HUES64 (cell line): ENCODE data around the gene TSEN54.

Experiments used
- H3K27ac ChIP-seq: 2 replicates; pipeline ENCODE4 v1.7.0; 2013; ENCODE audit warnings: low read depth, low read length, inconsistent platforms
- H3K27me3 ChIP-seq: 2 replicates; pipeline ENCODE4 v1.6.1; 2013; ENCODE audit warnings: mild to moderate bottlenecking, low read length; ENCODE audit not compliant: insufficient read depth
- H3K36me3 ChIP-seq: 2 replicates; pipeline ENCODE4 v1.6.1; 2013; ENCODE audit warnings: mild to moderate bottlenecking, low read length; ENCODE audit not compliant: insufficient read depth
- H3K4me1 ChIP-seq: 2 replicates; pipeline ENCODE4 v1.6.1; 2013; ENCODE audit warnings: mild to moderate bottlenecking, low read length, moderate library complexity; ENCODE audit not compliant: insufficient read depth
- H3K4me3 ChIP-seq: 2 replicates; pipeline ENCODE4 v1.5.1; 2013; ENCODE audit warnings: mild to moderate bottlenecking, low read length, moderate library complexity
- H3K9ac ChIP-seq: 2 replicates; pipeline ENCODE4 v1.6.1; 2013; ENCODE audit warnings: mild to moderate bottlenecking, low read depth, low read length
- H3K9me3 ChIP-seq: 2 replicates; pipeline ENCODE4 v1.6.1; 2013; ENCODE audit warnings: low read depth, low read length; ENCODE audit not compliant: insufficient read depth
- WGBS: fragments of 150-250, 120-280 bp; methylation state at CpG from one replicate; pipeline ENCODE4 v1.1.7; 2013; ENCODE audit warnings: missing lambda C conversion rate; 5-methylcytosine and 5-hydroxymethylcytosine counted together

The TSEN54 gene

DNA sequence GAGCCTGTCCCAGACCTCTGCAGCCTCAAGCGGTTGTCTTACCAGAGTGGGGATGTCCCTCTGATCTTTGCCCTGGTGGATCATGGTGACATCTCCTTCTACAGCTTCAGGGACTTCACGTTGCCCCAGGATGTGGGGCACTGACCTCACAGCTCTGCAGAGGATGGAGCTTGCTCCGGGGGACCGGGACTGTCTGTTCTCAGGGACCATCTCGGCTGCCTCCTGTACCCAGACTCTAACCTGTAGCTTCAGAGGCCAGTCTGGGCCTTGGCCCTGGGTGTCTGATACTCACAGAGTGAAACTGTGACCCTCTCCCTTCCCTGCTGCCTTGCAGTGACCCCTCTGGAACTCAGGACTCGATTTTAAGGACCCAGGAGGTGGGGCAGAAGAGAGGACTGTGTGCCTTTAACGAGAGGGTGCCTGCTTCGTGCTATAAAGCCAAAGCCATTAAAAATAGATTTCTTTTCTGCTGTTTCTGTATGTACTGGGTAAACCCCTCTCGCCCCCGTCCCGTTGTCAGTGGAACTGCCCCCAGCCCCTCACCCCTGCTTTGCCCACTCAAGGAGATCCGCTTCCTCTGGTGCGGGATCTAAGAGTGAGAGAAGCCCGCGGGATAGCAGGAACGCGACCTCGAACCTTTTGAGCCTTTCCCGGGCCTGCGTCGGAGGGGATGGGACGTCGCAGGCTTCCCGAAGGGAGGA is 8.1 kb downstream of the TSEN54 start:
- Histone ChIP-seq H3K27me3 (peaks cover 17% of the 10 kb centered on the region), H3K9ac (peak overlapping the region; percentile 90), H3K36me3 (peaks cover 36% of the 10 kb centered on the region), H3K4me3 (peak overlapping the region; percentile 87), H3K27ac (peak overlapping the region; percentile 94; the same call in 1 of the 2 replicates), H3K4me1 (peaks cover 10% of the 10 kb centered on the region; the same call in 1 of the 2 replicates), H3K9me3 (no peaks in the 10 kb centered on the region)
- WGBS = 27% methylated on average over 24 of the region's 24 CpGs

DNA sequence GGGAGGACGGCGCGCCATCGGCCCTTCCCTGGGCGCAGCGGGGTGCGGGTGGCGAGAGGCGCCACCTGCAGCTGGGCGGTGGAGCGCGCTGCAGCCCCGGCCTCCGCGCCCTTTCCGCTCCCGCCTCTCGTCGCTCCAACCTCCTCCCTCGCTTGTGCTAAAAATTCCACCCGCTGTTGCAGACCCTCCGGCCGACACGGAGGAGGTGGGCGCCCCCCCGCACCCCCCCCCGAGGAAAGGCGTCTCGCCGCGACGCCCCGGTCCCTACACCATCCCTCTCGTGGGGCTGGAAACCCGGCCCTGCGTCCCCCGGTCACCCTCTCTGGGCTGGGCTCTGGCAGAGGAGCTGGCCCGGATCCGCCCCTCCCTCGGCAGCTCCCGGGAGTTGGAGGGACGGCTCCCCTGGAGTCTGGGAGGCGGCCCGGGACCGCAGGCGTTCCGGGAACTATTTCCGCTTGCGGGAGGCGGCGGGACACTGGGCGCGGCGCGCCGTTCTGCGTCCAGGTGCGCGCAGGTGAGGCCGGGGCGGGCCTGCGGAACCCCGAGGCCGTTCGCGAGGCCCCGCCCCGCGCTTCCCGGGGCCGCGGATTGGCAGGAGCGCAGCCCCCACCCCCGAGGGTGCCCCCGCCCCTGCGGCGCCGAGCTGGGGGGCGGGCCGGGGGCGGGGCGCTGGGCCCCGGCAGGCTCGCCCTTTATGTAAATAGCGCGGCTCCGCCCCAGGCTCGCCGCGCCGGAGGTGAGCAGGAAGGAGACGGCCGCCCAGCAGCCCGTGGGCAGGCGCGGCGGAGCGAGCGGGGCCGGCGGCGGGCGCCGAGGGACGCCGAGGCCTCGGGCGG is 8.9 kb downstream of the TSEN54 start, which contains the start of gene LLGL2:
Gene LLGL2, plus strand, starts transcription at position 728 of the 836 bp plus-strand sequence. CDS start 17,730 bp downstream, outside the sequence.
- no peaks in the 10 kb centered on the region for H3K9me3 ChIP-seq
- peak within 1 kb of the TSS; percentile 90 for H3K9ac ChIP-seq
- H3K27me3 ChIP-seq = peaks cover 17% of the 10 kb centered on the region
- H3K4me3 ChIP-seq = peak within 1 kb of the TSS; percentile 87
- H3K27ac ChIP-seq = peak within 1 kb of the TSS; percentile 94
- WGBS = under 1% methylated on average over 108 of the region's 108 CpGs
- H3K4me1 ChIP-seq = peaks cover 10% of the 10 kb centered on the region; the same call in 1 of the 2 replicates
- H3K36me3 ChIP-seq = peaks cover 30% of the 10 kb centered on the region

DNA sequence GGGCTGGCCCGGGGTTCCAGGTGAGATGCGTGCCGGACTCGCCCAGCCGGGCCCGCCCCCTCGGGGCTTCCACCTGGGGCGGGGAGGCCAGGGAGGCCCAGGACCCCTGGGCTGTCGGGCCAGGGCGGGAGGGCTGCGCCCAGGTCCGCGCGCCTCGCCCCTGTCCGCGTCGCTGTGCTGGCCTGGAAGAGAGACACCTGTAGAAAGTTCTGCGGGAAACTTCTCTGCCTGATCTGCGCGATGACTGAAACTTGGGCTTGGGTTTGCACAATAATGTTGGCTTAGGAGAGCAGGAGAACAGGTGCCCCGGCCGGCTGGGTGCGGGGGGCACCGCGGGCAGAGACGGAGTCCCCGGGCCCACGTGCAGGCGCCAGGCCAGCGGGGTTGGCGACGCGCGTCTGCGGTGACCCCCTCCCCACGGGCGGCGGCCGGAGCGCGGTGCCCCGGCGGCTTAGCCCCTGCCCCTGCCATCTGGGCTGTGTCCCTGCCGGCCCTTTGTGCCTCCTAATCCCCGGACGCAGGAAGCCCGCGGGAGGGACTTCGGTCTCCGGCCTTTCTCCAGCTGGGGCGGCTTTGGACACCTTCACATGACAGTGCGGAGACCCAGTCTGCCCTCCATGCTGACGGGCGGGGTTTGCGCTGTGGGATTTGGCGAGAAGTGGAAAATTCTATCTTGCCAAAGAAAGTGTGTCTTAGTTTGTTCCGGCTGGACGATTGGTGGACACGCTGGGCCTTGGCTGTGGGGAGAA is 9.7 kb downstream of the TSEN54 start:
- Histone ChIP-seq H3K27ac (no peak overlapping the region), H3K4me3 (peak overlapping the region; percentile 87), H3K27me3 (peaks cover 17% of the 10 kb centered on the region), H3K36me3 (peaks cover 26% of the 10 kb centered on the region), H3K9me3 (no peaks in the 10 kb centered on the region), H3K9ac (peak overlapping the region; percentile 55), H3K4me1 (peaks cover 10% of the 10 kb centered on the region; the same call in 1 of the 2 replicates)
- 2% methylated on average over 60 of the region's 60 CpGs for WGBS

DNA sequence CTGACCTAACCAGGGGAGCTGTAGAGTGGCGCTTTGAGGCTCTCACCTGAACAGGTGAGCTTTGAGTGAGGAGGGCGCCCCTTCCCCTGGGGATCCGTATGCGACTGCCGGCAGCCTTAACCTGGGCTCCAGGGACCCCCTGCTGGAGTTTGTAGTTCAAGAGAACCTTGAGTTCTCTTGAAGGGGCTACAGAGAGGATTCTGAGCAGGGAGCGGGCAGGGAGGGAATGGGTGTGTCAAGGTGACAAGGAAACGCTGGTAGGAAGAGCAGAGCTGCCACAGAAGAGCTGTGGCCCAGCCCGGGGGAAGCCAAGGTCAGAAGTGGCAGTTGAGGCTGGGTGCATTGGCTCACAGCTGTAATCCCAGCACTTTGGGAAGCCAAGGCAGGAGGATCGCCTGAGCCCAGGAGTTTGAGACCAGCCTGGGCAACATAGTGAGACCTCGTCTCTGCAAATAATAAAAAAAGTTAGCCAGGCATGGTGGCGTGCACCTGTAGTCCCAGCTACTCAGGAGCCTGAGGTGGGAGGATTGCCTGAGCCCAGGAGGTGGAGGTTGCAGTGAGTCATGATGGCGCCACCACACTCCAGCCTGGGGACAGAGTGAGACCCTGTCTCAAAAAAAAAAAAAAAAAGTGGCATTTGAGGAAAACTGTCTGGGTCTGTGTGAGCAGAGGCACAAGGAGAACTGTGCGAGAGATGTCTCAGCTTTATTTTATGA is 10.4 kb downstream of the TSEN54 start:
- peaks cover 17% of the 10 kb centered on the region for H3K27me3 ChIP-seq
- WGBS = 50% methylated on average over 13 of the region's 13 CpGs
- H3K36me3 ChIP-seq = peaks cover 18% of the 10 kb centered on the region
- H3K27ac ChIP-seq = no peak overlapping the region
- H3K9ac ChIP-seq = peak overlapping the region; percentile 55
- peaks cover 10% of the 10 kb centered on the region; the same call in 1 of the 2 replicates for H3K4me1 ChIP-seq
- H3K4me3 ChIP-seq = peak overlapping the region; percentile 87
- no peaks in the 10 kb centered on the region for H3K9me3 ChIP-seq

DNA sequence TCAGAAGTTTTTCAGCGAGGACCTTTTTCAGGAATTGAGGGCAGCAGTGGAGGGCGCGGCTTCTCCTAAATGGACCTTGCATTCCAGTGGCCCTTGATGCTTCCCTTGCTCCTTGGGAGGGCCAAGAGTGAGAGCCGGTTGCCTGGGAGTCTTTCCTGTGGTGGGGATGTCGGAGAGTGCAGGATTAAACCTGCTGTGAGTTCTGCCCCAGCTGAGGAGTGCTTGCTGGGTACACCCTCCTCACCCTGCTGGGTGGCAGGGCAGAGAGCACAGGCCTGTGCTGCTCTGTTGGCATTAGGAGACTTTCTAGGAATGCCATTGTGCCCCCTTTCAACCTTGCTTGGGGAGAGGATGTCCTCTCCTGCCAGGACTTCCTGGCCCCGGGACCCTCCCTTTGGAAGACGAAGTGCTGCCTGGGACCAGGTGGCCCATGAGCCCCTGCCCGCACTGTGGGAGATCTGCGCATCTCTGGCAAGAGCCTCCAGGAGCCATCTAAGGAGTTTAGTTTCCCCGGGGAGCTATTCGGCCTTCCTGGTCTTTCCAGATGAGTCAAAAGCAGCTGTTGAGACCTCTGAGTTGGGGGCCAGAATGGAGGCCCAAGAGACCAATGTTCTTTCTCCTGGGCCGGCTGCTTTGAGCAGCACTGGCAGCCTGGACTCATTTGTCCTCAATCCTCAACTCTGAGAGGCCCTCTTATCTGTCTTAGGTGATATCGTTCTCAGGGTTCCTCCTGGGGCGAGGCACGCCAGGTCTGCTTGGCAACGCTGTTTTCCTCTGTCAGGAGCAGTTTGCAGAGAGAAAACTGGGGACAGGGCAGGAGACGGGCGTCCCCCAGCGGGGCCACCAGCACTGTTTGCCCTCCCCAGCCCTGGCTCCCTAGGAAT is 14.8 kb downstream of the TSEN54 start:
- Histone ChIP-seq H3K9me3 (no peaks in the 10 kb centered on the region), H3K4me1 (peaks cover 4% of the 10 kb centered on the region; the same call in 1 of the 2 replicates), H3K27me3 (peaks cover 12% of the 10 kb centered on the region), H3K9ac (no peak overlapping the region), H3K36me3 (peaks cover 3% of the 10 kb centered on the region; the same call in 1 of the 2 replicates), H3K27ac (no peak overlapping the region), H3K4me3 (no peak overlapping the region)
- WGBS = 86% methylated on average over 19 of the region's 19 CpGs

DNA sequence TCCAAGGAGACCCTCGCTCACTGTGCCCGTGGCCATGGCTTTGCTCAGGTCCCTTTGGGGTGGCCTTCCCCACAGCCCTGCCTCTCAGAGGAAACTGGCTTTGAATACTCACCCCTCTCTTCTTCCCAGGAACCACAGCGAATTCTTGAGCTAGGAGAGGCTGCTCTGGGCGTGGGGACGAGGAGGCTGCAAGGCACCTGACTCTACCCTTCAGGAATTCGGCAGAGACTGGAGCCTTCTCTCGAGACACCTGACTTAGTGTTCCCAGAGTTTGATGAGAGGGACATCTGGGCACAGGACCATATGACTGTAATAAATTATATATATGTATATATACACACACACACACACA is 15.4 kb downstream of the TSEN54 start:
- Histone ChIP-seq H3K9me3 (no peaks in the 10 kb centered on the region), H3K4me1 (no peaks in the 10 kb centered on the region; the same call in 1 of the 2 replicates), H3K4me3 (no peak overlapping the region), H3K36me3 (peaks cover 3% of the 10 kb centered on the region; the same call in 1 of the 2 replicates), H3K27me3 (peaks cover 6% of the 10 kb centered on the region; the same call in 1 of the 2 replicates), H3K9ac (no peak overlapping the region), H3K27ac (no peak overlapping the region)
- WGBS = 90% methylated on average over 7 of the region's 7 CpGs

DNA sequence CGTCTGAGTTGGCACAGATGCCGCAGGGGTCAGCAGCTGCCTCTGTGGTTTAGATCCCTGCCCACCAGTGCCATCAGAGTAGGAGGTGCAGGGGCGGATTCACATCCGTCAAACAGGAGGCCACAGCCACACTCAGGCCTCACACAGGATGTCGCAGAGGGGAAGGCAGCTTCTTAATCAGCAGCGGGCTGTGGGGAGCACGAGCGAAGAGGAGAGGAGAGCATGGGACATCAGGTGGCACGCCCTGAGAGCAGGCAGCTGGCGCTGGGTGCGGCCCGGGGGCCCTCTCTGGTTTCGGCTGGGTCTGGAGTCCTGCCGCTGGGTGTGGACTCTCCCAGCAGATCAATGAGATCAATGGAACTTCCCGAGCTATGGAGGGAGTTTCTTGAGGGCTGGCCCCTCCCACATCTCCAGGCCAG is 18.8 kb downstream of the TSEN54 start:
- Histone ChIP-seq H3K27me3 (no peaks in the 10 kb centered on the region), H3K9ac (no peak overlapping the region), H3K4me1 (no peaks in the 10 kb centered on the region; the same call in 1 of the 2 replicates), H3K4me3 (no peak overlapping the region), H3K36me3 (peaks cover 3% of the 10 kb centered on the region; the same call in 1 of the 2 replicates), H3K27ac (no peak overlapping the region), H3K9me3 (no peaks in the 10 kb centered on the region)
- WGBS = 84% methylated on average over 15 of the region's 15 CpGs

DNA sequence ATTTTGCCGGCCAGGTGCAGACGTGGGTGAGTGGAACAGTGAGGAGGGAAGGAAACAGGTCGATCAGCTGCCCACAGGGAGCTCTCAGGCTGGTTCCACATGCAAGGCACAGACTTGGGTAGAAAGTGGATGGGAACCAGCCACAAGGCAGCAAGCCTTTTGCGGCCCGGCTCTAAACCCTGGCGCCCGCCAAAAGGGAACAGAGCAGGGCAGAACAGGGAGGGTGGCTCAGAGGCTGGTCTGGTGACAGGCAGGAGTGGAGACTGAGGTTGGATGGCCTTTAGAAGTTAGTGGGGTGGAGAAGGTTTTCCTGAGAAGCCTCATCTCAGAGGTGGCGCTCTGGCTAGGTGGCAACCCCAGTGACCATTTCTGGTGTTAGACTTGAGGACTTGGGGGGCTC is 19.5 kb downstream of the TSEN54 start:
- 95% methylated on average over 8 of the region's 8 CpGs for WGBS
- Histone ChIP-seq H3K4me1 (no peaks in the 10 kb centered on the region; the same call in 1 of the 2 replicates), H3K27me3 (no peaks in the 10 kb centered on the region), H3K27ac (no peak overlapping the region), H3K9ac (no peak overlapping the region), H3K4me3 (no peak overlapping the region), H3K9me3 (no peaks in the 10 kb centered on the region), H3K36me3 (peaks cover 3% of the 10 kb centered on the region; the same call in 1 of the 2 replicates)

DNA sequence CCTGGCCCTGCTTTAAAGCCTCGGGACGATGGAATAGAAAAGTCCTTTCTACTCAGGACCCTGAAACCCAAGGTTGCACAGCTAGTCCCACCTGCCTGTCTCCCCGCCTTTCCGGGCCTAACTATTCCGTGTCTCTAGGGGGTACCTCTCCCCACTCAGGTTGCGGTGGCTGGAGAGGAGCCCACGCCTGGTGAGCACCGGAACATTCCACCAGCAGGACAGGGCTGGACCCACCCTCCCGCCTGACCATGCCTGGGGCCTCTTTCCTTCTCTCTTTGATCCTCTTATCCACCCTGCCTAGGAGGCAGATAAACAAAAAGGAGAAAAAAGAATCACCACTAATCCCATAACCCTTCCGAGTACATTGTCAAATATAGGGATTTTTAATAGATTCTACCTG is 20.0 kb downstream of the TSEN54 start:
- H3K27me3 ChIP-seq = no peaks in the 10 kb centered on the region
- H3K36me3 ChIP-seq = peaks cover 3% of the 10 kb centered on the region; the same call in 1 of the 2 replicates
- WGBS = 84% methylated on average over 9 of the region's 10 CpGs
- no peaks in the 10 kb centered on the region; the same call in 1 of the 2 replicates for H3K4me1 ChIP-seq
- H3K4me3 ChIP-seq = no peak overlapping the region
- H3K9me3 ChIP-seq = no peaks in the 10 kb centered on the region
- H3K27ac ChIP-seq = no peak overlapping the region
- no peak overlapping the region for H3K9ac ChIP-seq
